D721Med (cell line): Measurements from ENCODE around the gene LRP1B.

Experiments used
- DNase-seq: peaks from one replicate; pipeline ENCODE4 v3.0.0; 2011; ENCODE audit warnings: low spot score; ENCODE audit not compliant: insufficient read length
- FAIRE-seq: peaks from 2 replicates; lab custom pipeline; 2011; peaks lifted over from hg19 to GRCh38; lab: Jason Lieb, UNC
- CTCF ChIP-seq: IDR thresholded peaks from 2 replicates; pipeline ENCODE4 v1.5.1; 2012; ENCODE audit warnings: mild to moderate bottlenecking, control low read depth; ENCODE audit not compliant: insufficient read depth; ENCODE audit errors: missing control alignments

Gene LRP1B

GRCh38 chr2:140734992-140735391 lies 1395.8 kb downstream of the LRP1B start:
- no peak for DNase-seq
- TF ChIP-seq CTCF, result no peak
- FAIRE-seq, result no peak

DNA sequence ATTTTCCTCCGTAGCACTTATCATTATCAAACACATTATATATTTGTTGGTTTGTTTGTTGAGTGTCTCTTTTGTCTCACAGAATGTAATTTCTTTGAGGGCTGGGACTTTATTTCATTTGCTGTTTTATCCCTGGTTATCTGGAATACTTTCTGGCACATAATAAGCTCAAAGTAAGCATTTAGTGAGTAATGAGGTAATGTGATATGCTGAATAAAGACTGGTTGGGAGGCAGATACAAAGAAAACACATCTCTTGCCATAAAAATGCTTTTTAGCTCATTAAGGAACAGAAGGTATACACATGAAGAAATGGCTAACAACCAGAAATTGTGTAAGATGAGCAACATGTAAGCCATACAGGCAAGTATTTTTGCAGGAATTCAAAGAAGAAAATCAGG lies 1411.8 kb downstream of the LRP1B start:
- FAIRE-seq (peak; percentile 16), DNase-seq (no peak)
- TF ChIP-seq CTCF, result no peak

GRCh38 chr2:140717481-140717880 lies 1413.3 kb downstream of the LRP1B start:
- no peak for FAIRE-seq
- TF ChIP-seq CTCF, result no peak
- no peak for DNase-seq

DNA sequence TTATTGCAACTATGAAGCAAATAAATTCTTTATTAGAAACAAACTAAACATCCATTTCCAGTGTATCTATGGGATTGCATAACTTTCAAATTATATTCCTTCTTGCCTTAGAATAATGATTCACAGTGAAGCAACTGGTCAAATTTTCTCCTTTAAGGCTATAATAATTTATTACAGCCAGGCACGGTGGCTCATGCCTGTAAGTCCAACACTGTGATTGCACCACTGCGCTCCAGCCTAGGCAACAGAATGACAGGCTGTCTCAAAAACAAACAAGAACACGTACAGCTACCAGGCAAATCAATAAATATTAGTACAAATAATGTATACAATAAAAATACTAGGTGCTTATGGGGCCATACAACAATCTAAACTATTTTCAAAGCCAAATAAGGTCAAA lies 1416.2 kb downstream of the LRP1B start:
- DNase-seq (no peak), FAIRE-seq (no peak)
- TF ChIP-seq CTCF, result no peak

DNA sequence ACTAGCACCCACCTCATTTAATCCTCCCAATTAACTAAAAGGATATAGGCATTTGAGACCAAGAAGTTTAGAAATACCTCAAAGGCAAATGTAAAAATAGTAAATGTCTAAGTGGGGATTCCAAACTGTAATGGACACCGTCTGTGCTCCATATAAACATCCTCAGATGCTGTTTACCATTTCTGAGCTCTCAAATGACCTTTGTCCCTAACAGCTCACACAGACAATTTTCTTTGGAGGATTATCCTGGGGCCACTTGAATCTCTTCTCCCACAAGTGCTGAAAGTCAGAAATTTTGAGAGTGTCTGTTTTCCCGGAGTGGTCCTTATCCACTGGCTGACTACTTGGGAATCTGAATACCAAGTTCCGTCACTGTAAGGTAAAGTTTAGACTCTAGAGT lies 1418.9 kb downstream of the LRP1B start:
- TF ChIP-seq CTCF, result no peak
- no peak for DNase-seq
- no peak for FAIRE-seq

DNA sequence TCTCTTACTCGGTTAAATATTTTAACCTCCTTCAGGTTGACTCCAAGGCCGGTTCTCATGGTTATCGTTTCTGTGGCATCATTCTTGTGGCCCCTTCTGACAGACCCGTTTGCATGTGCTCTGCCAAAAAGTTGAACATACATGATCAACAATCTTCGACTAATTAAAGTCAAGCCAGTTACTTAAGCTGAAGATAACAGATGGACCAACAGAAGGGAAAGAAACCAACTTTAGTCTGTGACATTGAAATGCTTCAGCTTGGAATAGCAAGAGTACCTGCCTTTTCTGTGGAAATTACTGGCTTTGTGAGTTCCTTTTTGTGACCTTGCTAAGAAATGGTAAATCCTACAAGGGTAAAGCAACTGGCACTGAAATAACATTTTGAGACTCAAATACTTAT lies 1429.1 kb downstream of the LRP1B start:
- DNase-seq, result no peak
- FAIRE-seq, result no peak
- no peak for TF ChIP-seq CTCF

GRCh38 chr2:140698636-140699035 lies 1432.2 kb downstream of the LRP1B start:
- TF ChIP-seq CTCF, result no peak
- FAIRE-seq, result no peak
- no peak for DNase-seq
